SH-SY5Y (cell line): Measurements from ENCODE around the gene SPRED2.

ENCODE experiments used
- GATA2 ChIP-seq: IDR thresholded peaks from 2 replicates; pipeline ENCODE4 v1.6.1; 2011; ENCODE audit warnings: mild to moderate bottlenecking, low read depth, low read length
- GATA3 ChIP-seq: IDR thresholded peaks from 2 replicates; pipeline ENCODE4 v1.6.1; 2011; ENCODE audit warnings: low read depth, mild to moderate bottlenecking, low read length, moderate library complexity

GRCh38 chr2:65477590-65477989 is 45.2 kb upstream of the SPRED2 start:
- TF ChIP-seq GATA3, result no peak
- TF ChIP-seq GATA2, result no peak
